ENCODE results near the gene BCAS3. TPM values are rescaled to one million over a fixed set of nuclear protein-coding genes. Genes with fewer than 3 reads are reported as not detected.
"Not testable (repeated sequence)": the region's sequence is repeated elsewhere in the genome, so short reads cannot be mapped to it uniquely, and the experiment has no call there.

The BCAS3 gene
- total RNA-seq, 1 experiment from 2014 or later = 6.0 TPM

GRCh38 chr17:60668741-60669140 is 8.9 kb upstream of the BCAS3 start:
- in situ Hi-C loops (cut with HindIII; ENCODE audit: low sequenced_read_pairs); DNase-seq (ENCODE audit: low spot score): not testable (repeated sequence)

- no peak for DNase-seq (ENCODE audit: low spot score)
- in situ Hi-C loops (cut with HindIII; ENCODE audit: low sequenced_read_pairs) = no loop called here
Measured at GRCh38 chr17:60671482-60671881, 6.2 kb upstream of the BCAS3 start.

- in situ Hi-C loops (cut with HindIII; ENCODE audit: low sequenced_read_pairs) = not testable (repeated sequence)
Measured at GRCh38 chr17:60674637-60675036, 3.0 kb upstream of the BCAS3 start.

GRCh38 chr17:60675997-60676396 is 1.7 kb upstream of the BCAS3 start:
- DNase-seq (ENCODE audit: low spot score) = no peak
- in situ Hi-C loops (cut with HindIII; ENCODE audit: low sequenced_read_pairs) = no loop called here

More at GRCh38 chr17:60674637-60675036, 3.0 kb upstream of the BCAS3 start:
- not testable (repeated sequence) for DNase-seq (ENCODE audit: low spot score)

- no peak for DNase-seq (ENCODE audit: low spot score)
- in situ Hi-C loops (cut with HindIII; ENCODE audit: low sequenced_read_pairs) = no loop called here
Measured at GRCh38 chr17:60676758-60677307, 818 bp upstream of the BCAS3 start.

- in situ Hi-C loops (cut with HindIII; ENCODE audit: low sequenced_read_pairs) = no loop called here
- DNase-seq (ENCODE audit: low spot score) = no peak
Measured at GRCh38 chr17:60678118-60678444, 430 bp downstream of the BCAS3 start.

GRCh38 chr17:60679287-60679686 is 1.6 kb downstream of the BCAS3 start:
- DNase-seq (ENCODE audit: low spot score) = no peak
- in situ Hi-C loops (cut with HindIII; ENCODE audit: low sequenced_read_pairs) = no loop called here

GRCh38 chr17:60680754-60681153 is 3.1 kb downstream of the BCAS3 start:
- in situ Hi-C loops (cut with HindIII; ENCODE audit: low sequenced_read_pairs) = no loop called here
- DNase-seq (ENCODE audit: low spot score) = no peak

- in situ Hi-C loops (cut with HindIII; ENCODE audit: low sequenced_read_pairs) = no loop called here
- no peak for DNase-seq (ENCODE audit: low spot score)
Measured at GRCh38 chr17:60685437-60685836, 7.8 kb downstream of the BCAS3 start.

GRCh38 chr17:60695960-60696359 is 18.3 kb downstream of the BCAS3 start:
- DNase-seq (ENCODE audit: low spot score) = no peak
- in situ Hi-C loops (cut with HindIII; ENCODE audit: low sequenced_read_pairs) = no loop called here

- in situ Hi-C loops (cut with HindIII; ENCODE audit: low sequenced_read_pairs) = no loop called here
Measured at GRCh38 chr17:60699090-60699489, 21.4 kb downstream of the BCAS3 start.

GRCh38 chr17:60704170-60704569 is 26.5 kb downstream of the BCAS3 start:
- in situ Hi-C loops (cut with HindIII; ENCODE audit: low sequenced_read_pairs) = no loop called here

More at GRCh38 chr17:60699090-60699489, 21.4 kb downstream of the BCAS3 start:
- no peak for DNase-seq (ENCODE audit: low spot score)

GRCh38 chr17:60712675-60713074 is 35.0 kb downstream of the BCAS3 start:
- in situ Hi-C loops (cut with HindIII; ENCODE audit: low sequenced_read_pairs) = no loop called here
- no peak for DNase-seq (ENCODE audit: low spot score)

More at GRCh38 chr17:60704170-60704569, 26.5 kb downstream of the BCAS3 start:
- DNase-seq (ENCODE audit: low spot score) = no peak

GRCh38 chr17:60713608-60714007 is 36.0 kb downstream of the BCAS3 start:
- DNase-seq (ENCODE audit: low spot score) = no peak
- in situ Hi-C loops (cut with HindIII; ENCODE audit: low sequenced_read_pairs) = no loop called here

- no peak for DNase-seq (ENCODE audit: low spot score)
- in situ Hi-C loops (cut with HindIII; ENCODE audit: low sequenced_read_pairs) = no loop called here
Measured at GRCh38 chr17:60716766-60717165, 39.1 kb downstream of the BCAS3 start.

- in situ Hi-C loops (cut with HindIII; ENCODE audit: low sequenced_read_pairs) = no loop called here
- no peak for DNase-seq (ENCODE audit: low spot score)
Measured at GRCh38 chr17:60717814-60718213, 40.2 kb downstream of the BCAS3 start.

GRCh38 chr17:60720763-60721531 is 43.3 kb downstream of the BCAS3 start:
- peak; percentile 60 for DNase-seq (ENCODE audit: low spot score)
- in situ Hi-C loops (cut with HindIII; ENCODE audit: low sequenced_read_pairs) = no loop called here

- DNase-seq (ENCODE audit: low spot score) = no peak
- in situ Hi-C loops (cut with HindIII; ENCODE audit: low sequenced_read_pairs) = no loop called here
Measured at GRCh38 chr17:60724647-60725046, 47.0 kb downstream of the BCAS3 start.

- no peak for DNase-seq (ENCODE audit: low spot score)
Measured at GRCh38 chr17:60729854-60730253, 52.2 kb downstream of the BCAS3 start.

GRCh38 chr17:60730273-60730672 is 52.6 kb downstream of the BCAS3 start:
- in situ Hi-C loops (cut with HindIII; ENCODE audit: low sequenced_read_pairs) = no loop called here
- no peak for DNase-seq (ENCODE audit: low spot score)

More at GRCh38 chr17:60729854-60730253, 52.2 kb downstream of the BCAS3 start:
- in situ Hi-C loops (cut with HindIII; ENCODE audit: low sequenced_read_pairs) = no loop called here

- no peak for DNase-seq (ENCODE audit: low spot score)
- in situ Hi-C loops (cut with HindIII; ENCODE audit: low sequenced_read_pairs) = no loop called here
Measured at GRCh38 chr17:60738287-60738686, 60.6 kb downstream of the BCAS3 start.

Data from G401 (cell line).